GM12878 (cell line): Measurements from ENCODE around the gene ANAPC4. TPM values are rescaled to one million over a fixed set of nuclear protein-coding genes. Genes with fewer than 3 reads are reported as not detected.

ENCODE experiments used
- ATAC-seq: fragments of 200-7000 bp; cut with Tn5 transposase; 3 replicates; pipeline ENCODE4 v1.9.1; 2020; ENCODE audit warnings: mild to moderate bottlenecking, moderate library complexity
- BruUV-seq: library from RNA; stranded (reverse); fragments of 400-500 nt; replicated peaks from 2 replicates; lab custom pipeline; 2021; lab: Mats Ljungman, UMichigan
- CTCF ChIA-PET: fragments of 300-600 bp; sonication (Branson Sonifier 250); formaldehyde crosslinking; extraction: SDS; loops from one replicate; lab custom pipeline; 2021; ENCODE audit warnings: inconsistent platforms; lab: Yijun Ruan, JAX
- POLR2A ChIA-PET: fragments of 350-600 bp; formaldehyde crosslinking; extraction: SDS; loops from one replicate; lab custom pipeline; 2021; ENCODE audit warnings: inconsistent platforms; lab: Charles Lee
- RAD21 ChIA-PET: fragments of 300-600 bp; sonication (Branson Sonifier 250); formaldehyde crosslinking; loops from one replicate; lab custom pipeline; 2023; ENCODE audit warnings: antibody characterized with exemption; ENCODE audit not compliant: unreplicated experiment; lab: Charles Lee
- SMC1A ChIA-PET: fragments of 300-600 bp; sonication (Branson Sonifier 250); formaldehyde crosslinking; loops from one replicate; lab custom pipeline; 2023; ENCODE audit not compliant: unreplicated experiment, uncharacterized antibody; lab: Charles Lee
- DNase-seq: peaks from one replicate; pipeline ENCODE4 v3.0.0-alpha.2; 2011; ENCODE audit warnings: low read depth, low spot score
- FAIRE-seq: peaks from 3 replicates; lab custom pipeline; 2011; peaks lifted over from hg19 to GRCh38; lab: Jason Lieb, UNC
- H2AFZ ChIP-seq: 2 replicates; pipeline ENCODE4 v1.6.0; 2011; ENCODE audit warnings: low read depth, low read length, control low read depth; ENCODE audit not compliant: control insufficient read depth
- H3K27ac ChIP-seq: 2 replicates; pipeline ENCODE4 v1.5.1; 2011; ENCODE audit warnings: control low read depth; ENCODE audit not compliant: control insufficient read depth, insufficient read depth
- H3K27me3 ChIP-seq, 2 experiments: replicated peaks in 1 of 2; 2 replicates each; pipeline versions ENCODE4 v1.6.0 to v1.6.1; 2011; ENCODE audit warnings: low read length in 1 of 2; ENCODE audit not compliant: control insufficient read depth in 2 of 2, insufficient read depth in 2 of 2
- H3K36me3 ChIP-seq, 2 experiments: 2 replicates each; pipeline ENCODE4 v1.5.1; 2011; ENCODE audit warnings: low read length in 1 of 2; ENCODE audit not compliant: control insufficient read depth in 2 of 2, insufficient read depth in 2 of 2
- H3K4me1 ChIP-seq: 2 replicates; pipeline ENCODE4 v1.6.1; 2011; ENCODE audit warnings: mild to moderate bottlenecking, low read length, moderate library complexity, mixed read lengths; ENCODE audit not compliant: control insufficient read depth, insufficient read depth
- H3K4me2 ChIP-seq: 2 replicates; pipeline ENCODE4 v1.6.0; 2011; ENCODE audit warnings: control low read depth; ENCODE audit not compliant: control insufficient read depth, insufficient read depth
- H3K4me3 ChIP-seq: fragments of 200-600 bp; sonication (generic); 2 replicates; pipeline ENCODE4 v1.5.1; 2016
- H3K79me2 ChIP-seq: 2 replicates; pipeline ENCODE4 v1.6.0; 2011; ENCODE audit warnings: low read length; ENCODE audit not compliant: control insufficient read depth, insufficient read depth
- H3K9ac ChIP-seq: 2 replicates; pipeline ENCODE4 v1.8.0; 2011; ENCODE audit warnings: low read length, control low read depth, mixed read lengths; ENCODE audit not compliant: control insufficient read depth, insufficient read depth
- H3K9me3 ChIP-seq: replicated peaks from 3 replicates; pipeline ENCODE4 v1.5.1; 2011; ENCODE audit warnings: mild to moderate bottlenecking, low read length; ENCODE audit not compliant: control insufficient read depth, insufficient read depth
- H4K20me1 ChIP-seq: 2 replicates; pipeline ENCODE4 v1.6.0; 2011; ENCODE audit not compliant: control insufficient read depth, insufficient read depth
- BCL11A ChIP-seq: IDR thresholded peaks from 2 replicates; pipeline ENCODE4 v1.6.1; 2011; ENCODE audit warnings: low read depth, low read length
- CTCF ChIP-seq, 3 experiments: IDR thresholded peaks in 2 of 3; conservative IDR thresholded peaks in 1 of 3; 2 replicates each; pipeline ENCODE4 v1.5.1; 2011; ENCODE audit warnings: low read depth in 3 of 3, low read length in 3 of 3, mild to moderate bottlenecking in 3 of 3, control low read depth in 2 of 3, moderate library complexity in 2 of 3, inconsistent platforms in 1 of 3, mixed read lengths in 1 of 3; ENCODE audit not compliant: control insufficient read depth in 2 of 3, insufficient read depth in 1 of 3; ENCODE audit errors: extremely low read depth in 1 of 3
- FOXM1 ChIP-seq: IDR thresholded peaks from 2 replicates; pipeline ENCODE4 v1.6.1; 2012; ENCODE audit warnings: low read depth, mild to moderate bottlenecking, inconsistent platforms, low read length, moderate library complexity
- JUND ChIP-seq: IDR thresholded peaks from 2 replicates; pipeline ENCODE4 v1.6.1; 2012; ENCODE audit warnings: low read depth, mild to moderate bottlenecking, low read length, improper control_type of control experiment, moderate library complexity
- MYC ChIP-seq: IDR thresholded peaks from 2 replicates; pipeline ENCODE4 v1.6.1; 2011; ENCODE audit warnings: mild to moderate bottlenecking, low read length, moderate library complexity, inconsistent platforms; ENCODE audit not compliant: insufficient read depth, insufficient replicate concordance, insufficient read length, severe bottlenecking
- NFYA ChIP-seq: IDR thresholded peaks from 2 replicates; pipeline ENCODE4 v1.6.1; 2011; ENCODE audit warnings: low read depth, mild to moderate bottlenecking, low read length, improper control_type of control experiment, borderline replicate concordance
- PBX3 ChIP-seq: IDR thresholded peaks from 2 replicates; pipeline ENCODE4 v1.6.1; 2011; ENCODE audit warnings: mild to moderate bottlenecking, low read depth, low read length, moderate library complexity; ENCODE audit not compliant: insufficient replicate concordance
- RB1 ChIP-seq: fragments of 450-650 bp; formaldehyde crosslinking; IDR thresholded peaks from 2 replicates; pipeline ENCODE4 v1.6.1; 2017; ENCODE audit warnings: mild to moderate bottlenecking, borderline replicate concordance
- RCOR1 ChIP-seq: conservative IDR thresholded peaks from 2 replicates; pipeline ENCODE4 v1.6.1; 2012; ENCODE audit warnings: low read depth, low read length, improper control_type of control experiment
- SREBF2 ChIP-seq: IDR thresholded peaks from 2 replicates; pipeline ENCODE4 v1.6.1; 2012; ENCODE audit warnings: mild to moderate bottlenecking, low read length
- WRNIP1 ChIP-seq: IDR thresholded peaks from 2 replicates; pipeline ENCODE4 v1.6.1; 2011; ENCODE audit warnings: low read depth, low read length, improper control_type of control experiment, borderline replicate concordance
- YBX1 ChIP-seq: fragments of 450-650 bp; IDR thresholded peaks from 2 replicates; pipeline ENCODE4 v1.6.1; 2016; ENCODE audit warnings: antibody characterized with exemption
- ZBTB11 ChIP-seq: fragments of 450-650 bp; formaldehyde crosslinking; IDR thresholded peaks from 2 replicates; pipeline ENCODE4 v1.5.0; 2022; ENCODE audit warnings: mild to moderate bottlenecking, missing genetic modification characterization
- WGBS: methylation state at CpG from one replicate; pipeline ENCODE4 v1.1.6; 2016; ENCODE audit warnings: low lambda C conversion rate; ENCODE audit not compliant: insufficient replicate concordance, insufficient coverage; ENCODE audit errors: missing lambda C conversion rate; 5-methylcytosine and 5-hydroxymethylcytosine counted together
- in situ Hi-C: fragments of 300-500 bp; cut with MboI; formaldehyde crosslinking; loops from 9 replicates; pipeline ENCODE4 v1.14.3; 2018; ENCODE audit warnings: mixed read lengths
- intact Hi-C: fragments of 100-400 bp; cut with micrococcal nuclease; formaldehyde crosslinking; loops from one replicate; pipeline ENCODE4 v1.14.2; 2022; ENCODE audit not compliant: unreplicated experiment
- polyA plus RNA-seq, 11 experiments: library from polyadenylated mRNA; depleted of rRNA in 4 of 11; unstranded in 6 of 11; stranded (reverse) in 5 of 11; fragments of >200 nt; fragmentation: Nextera tagmentation in 4 of 11; fragmentation: Illumina TruSeq in 1 of 11; extraction: Ambion mirVana in 4 of 11; extraction: Trizol in 1 of 11; gene quantifications; 1 replicate in 1 of 11; 2 replicates in 10 of 11; pipeline versions ENCODE4 v1.2.1 to v1.2.3, GENCODE V29; 2011 to 2016; ENCODE audit warnings: inconsistent platforms in 2 of 11, missing spikeins in 2 of 11, low read depth in 1 of 11
- total RNA-seq, 4 experiments: library from RNA; depleted of rRNA in 3 of 4; stranded (reverse); fragments of >200 nt in 3 of 4; fragmentation: Illumina TruSeq in 1 of 4; extraction: Trizol in 1 of 4; gene quantifications; 2 replicates each; pipeline versions ENCODE4 v1.2.1 to v1.2.3, GENCODE V29; 2013 to 2021

The ANAPC4 gene
- total and polyA plus RNA-seq, 10 of the 15 experiments (the other 5 are each of a cell fraction or from before 2014, with no cell fraction given): 16.3 to 50.2 (median 29.9) TPM

GRCh38 chr4:25454476-25454875 lies 77.4 kb downstream of the ANAPC4 start:
- no peak overlapping the region for H3K4me3 ChIP-seq
- H3K9me3 ChIP-seq: no peaks in the 10 kb centered on the region
- FAIRE-seq: no peak
- ChIA-PET RAD21 (no interaction called here), CTCF (no interaction called here)
- TF ChIP-seq NFYA: no peak
- TF ChIP-seq CTCF (IDR thresholded peaks at IDR 0.05 in 2 of 3, conservative IDR thresholded peaks at IDR 0.05 in 1 of 3; ENCODE audit: control insufficient read depth in 2 of 3, extremely low read depth in 1 of 3, insufficient read depth in 1 of 3, low read depth in 3 of 3, low read length in 3 of 3): no peak
- TF ChIP-seq PBX3: no peak
- no peak for TF ChIP-seq WRNIP1
- no peak for TF ChIP-seq JUND
- TF ChIP-seq SREBF2: no peak
- TF ChIP-seq YBX1: no peak
- TF ChIP-seq ZBTB11: no peak
- no peak for TF ChIP-seq FOXM1
- TF ChIP-seq BCL11A: no peak
- TF ChIP-seq RCOR1: no peak
- no peak for TF ChIP-seq MYC
- no peak for TF ChIP-seq RB1
- TF ChIP-seq, all 136 proteins: peak for 0
- in situ Hi-C loops (no loop called here), intact Hi-C loops (no loop called here)
- ATAC-seq: no peak
- no peaks in the 10 kb centered on the region for H4K20me1 ChIP-seq
- H3K27ac ChIP-seq: no peak overlapping the region
- no peak for DNase-seq
- WGBS: 0% methylated on average over 1 of the region's 1 CpG
- no peaks in the 10 kb centered on the region for H3K36me3 ChIP-seq
- H3K27me3 ChIP-seq: no peaks in the 10 kb centered on the region; a peak in 1 of 4 replicates
- no peak overlapping the region for H2AFZ ChIP-seq
- H3K4me1 ChIP-seq: peaks cover 2% of the 10 kb centered on the region; the same call in 1 of the 2 replicates
- ChIA-PET POLR2A (no interaction called here), SMC1A (no interaction called here)
- H3K9ac ChIP-seq: no peak overlapping the region
- no peaks in the 10 kb centered on the region for H3K79me2 ChIP-seq
- H3K4me2 ChIP-seq: no peak overlapping the region
- no TSS peak for BruUV-seq
